NOMO-1 treated with DMSO at 0.1 percent for 48 hours (cell line): ENCODE measurements around the gene MST1.

ENCODE experiments used
- DNase-seq: peaks from one replicate; lab custom pipeline; 2025; ENCODE audit not compliant: unreplicated experiment; lab: John Stamatoyannopoulos, UW

The MST1 gene

DNA sequence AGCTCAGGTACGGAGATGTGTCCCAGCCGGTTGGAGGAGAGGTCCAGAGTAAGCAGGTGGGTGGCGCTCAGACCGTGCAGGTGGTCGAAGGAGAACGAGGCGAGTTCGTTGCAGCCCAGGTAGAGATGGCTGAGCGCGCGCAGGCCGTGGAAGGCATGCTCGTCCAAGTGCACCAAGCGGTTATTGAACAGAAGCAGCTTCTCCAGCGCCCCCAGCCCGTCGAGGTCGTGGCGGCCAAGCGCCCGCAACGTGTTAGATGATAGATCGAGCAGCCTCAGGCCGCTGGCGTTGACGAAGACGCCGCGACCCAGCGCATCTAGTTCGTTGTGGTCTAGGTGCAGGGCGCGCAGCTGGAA lies 29.6 kb upstream of the MST1 start:
- no peak for DNase-seq

DNA sequence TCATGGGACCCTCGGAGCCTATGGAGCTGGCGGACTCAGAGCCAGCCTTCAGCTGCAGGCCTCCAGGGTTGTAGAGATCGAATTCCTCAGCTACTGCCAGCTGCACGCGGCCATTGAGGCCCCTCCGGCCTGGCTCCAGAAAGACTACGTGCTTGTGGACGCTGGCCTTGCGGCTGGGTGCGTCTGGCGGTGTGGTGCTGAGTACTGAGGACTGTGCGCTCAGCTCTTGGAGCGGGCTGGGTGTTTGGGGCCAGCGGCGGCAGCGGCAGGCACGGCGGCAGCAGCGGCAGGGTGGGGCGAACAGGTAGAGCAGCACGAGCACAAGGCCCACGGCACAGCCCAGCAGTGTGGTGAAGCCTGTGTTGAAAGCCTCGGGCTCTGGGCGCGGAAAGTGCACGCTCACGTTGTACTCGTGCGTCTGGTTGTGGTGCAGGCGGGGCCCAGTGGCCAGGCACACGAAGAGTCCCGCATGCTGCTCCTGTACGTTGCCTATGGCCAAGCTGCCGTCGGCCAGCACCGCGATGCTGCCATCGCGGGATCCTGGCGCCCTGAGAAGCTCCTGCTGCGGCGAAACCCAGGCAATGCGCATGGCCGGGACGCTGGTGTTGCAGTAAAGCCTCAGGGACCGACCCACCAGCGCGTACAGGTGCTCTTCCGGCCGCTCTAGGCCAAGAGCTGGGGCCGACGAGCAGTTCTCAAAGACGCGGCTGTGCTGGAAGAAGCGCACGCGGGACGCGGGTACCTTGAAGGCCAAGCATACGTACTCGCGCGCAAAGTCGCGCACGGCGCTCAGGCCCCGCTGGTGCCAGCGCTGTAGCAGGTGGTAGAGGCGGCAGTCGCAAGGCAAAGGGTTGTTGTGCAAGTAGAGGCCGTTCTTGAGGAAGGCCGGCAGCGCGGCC lies 28.9 kb upstream of the MST1 start:
- no peak for DNase-seq

DNA sequence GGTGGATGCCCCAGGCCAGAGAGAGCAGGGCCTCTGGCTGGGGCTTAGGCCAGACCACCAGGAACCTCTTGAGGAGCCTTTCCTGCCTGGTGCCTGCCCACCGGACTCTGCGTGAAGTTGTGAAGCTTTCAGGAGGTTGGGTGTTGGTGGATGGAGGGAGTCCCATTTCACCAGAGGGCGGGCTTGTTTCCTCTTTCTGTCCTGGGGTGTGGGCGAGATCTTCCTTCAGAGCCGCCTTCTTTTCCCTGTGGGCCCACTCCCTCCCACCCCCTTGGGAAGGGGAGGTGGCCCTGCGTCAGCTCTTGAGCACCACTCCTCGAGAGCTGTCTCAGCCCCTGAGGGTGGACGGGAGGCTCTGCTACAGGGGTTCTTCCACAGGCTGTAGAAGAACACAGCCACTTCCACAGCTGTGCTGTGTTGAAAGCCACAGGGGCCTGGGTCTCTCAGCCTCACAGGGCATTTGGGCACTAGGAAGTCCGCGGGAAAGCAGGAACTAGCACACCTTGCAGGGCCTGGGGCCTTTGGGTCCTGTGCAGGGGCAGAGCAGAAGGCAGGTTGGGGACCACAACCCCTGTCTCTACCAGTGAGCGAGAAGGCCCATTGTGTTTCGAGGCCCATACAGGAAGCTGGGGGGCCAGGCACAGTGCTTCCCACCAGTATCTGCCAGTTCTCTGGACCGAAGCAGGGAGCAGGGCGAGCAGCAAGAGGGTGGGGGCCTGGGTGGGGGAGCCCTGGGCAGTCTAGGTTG lies 28.1 kb upstream of the MST1 start:
- no peak for DNase-seq

DNA sequence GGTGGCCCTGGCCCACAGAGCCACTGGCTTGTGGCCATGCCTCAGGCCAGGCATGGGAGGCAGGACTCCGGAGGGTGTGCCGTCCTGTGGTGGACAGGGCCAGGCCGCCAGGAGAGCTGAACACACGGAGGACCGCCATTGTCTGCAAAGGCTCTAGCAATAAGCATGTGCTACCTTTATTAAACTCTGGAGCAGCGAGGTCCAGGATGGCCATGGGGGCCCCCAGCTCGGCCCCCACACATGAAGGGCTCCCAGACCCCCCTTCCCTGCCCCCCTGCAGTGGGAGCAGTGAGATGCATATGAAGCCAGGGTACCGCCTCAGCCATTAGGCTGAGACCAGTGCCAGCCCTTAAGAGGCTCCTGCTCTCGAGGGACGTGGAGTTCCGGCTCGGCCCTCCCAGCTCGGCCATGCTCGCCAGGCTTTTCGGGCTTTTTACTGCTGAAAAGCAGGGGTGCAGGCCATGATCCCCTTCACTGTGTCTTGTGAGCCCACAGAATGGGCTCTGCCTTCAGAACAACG lies 27.5 kb upstream of the MST1 start:
- no peak for DNase-seq

DNA sequence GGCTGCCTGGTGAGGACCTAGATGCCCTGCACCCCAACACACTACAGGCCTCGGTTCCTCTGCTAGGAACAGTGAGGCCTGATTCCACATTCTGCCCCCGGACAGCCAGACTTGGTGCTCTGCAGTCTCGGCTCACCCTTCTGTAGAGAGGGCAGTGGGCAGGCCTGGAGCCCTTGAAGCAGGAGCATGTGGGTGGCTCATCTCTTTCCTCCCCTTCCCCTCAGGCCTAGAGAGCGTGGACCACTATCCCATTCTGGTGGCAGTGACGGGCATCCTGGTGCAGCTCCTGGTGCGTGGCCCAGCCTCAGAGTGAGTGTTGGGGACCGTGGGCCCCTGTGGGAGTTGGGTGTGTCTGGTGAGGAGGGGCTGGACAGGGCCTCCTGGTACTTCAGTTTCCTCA lies 26.9 kb upstream of the MST1 start:
- DNase-seq, result no peak

DNA sequence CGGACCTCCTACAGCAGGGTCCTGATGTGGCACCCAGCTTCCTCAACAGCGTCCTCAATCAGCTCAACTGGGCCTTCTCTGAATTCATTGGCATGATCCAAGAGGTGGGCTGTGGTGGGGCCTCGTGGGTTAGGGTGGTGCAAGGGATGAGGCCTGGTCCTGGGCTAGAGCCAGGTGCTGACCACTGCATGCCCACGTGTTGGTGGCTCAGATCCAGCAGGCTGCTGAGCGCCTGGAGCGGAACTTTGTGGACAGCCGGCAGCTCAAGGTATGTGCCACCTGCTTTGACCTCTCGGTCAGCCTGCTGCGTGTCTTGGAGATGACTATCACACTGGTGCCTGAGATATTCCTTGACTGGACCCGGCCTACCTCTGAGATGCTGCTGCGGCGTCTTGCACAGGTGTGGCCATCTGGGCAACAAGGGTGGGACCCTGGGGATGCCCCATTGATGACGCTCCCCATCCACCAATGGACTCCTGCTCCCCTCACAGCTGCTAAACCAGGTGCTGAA lies 26.4 kb upstream of the MST1 start:
- DNase-seq, result no peak

DNA sequence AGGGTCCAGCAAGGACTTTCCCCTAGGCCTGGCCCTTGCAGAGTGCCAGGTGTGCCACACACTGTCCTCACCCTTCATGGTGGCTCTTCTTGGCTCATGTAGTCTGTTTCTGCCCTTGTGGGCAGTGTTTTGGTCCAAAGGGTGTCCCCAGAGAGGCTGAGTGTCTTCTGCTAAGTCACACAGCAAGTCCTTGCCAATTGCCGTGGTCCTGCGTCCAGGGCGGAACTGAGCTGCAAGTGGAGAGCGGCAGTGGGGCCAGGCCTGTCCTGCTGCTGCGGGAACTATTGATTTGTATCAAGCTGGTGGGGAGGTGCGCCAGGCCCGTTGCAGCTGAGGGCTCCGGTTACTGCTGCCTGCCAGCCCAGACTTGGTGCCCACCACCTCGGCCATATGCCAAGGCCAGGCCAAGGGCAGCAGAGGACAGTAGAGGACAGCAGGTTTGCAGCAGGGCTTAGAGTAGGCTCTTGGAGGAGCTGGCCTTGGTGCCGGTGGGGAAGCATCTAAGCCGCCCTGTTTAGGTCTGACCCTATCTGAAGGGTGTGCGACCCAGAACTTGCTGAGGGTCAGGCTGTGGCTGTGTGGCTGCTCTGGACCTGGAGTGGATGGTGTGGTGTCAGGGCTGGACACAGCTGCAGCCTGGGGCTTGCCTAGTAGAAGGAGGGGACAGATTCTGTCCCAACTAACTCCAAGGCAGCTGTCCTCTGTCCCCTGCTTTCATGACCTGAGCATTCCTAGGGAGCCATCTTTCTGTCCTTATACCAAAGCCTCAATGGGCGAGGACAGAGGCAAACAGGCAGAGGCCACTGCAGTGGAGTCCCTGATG lies 25.7 kb upstream of the MST1 start:
- no peak for DNase-seq

DNA sequence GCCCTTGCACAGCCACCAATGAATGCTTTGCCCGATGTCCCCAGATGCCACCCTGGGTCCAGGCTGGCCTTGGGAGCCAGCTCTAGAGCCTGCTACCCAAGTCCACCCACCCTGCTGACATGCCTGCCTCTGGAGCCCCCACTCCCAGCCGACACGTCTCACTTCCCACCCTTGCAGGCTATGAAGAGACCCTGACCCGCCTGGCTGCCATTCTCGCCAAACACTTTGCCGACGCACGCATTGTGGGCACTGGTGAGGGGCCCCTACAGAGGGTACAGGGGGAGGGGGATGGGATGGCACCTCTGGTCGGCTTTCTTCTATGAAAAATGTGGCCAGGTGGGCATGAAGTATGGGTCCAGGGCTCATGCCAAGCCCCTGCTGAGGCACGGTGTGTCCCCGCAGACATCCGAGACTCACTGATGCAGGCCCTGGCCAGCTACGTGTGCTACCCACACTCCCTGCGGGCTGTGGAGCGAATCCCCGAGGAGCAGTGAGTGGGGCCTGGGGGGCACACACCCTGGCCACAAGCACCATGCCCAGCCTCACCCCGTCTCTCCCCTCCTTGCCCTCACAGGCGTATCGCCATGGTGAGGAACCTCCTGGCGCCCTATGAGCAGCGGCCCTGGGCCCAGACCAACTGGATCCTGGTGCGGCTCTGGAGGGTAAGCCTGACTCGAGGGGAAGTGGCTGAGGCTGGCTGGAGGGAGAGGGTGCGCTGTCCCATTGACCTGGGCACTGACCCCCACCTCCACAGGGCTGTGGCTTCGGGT lies 24.2 kb upstream of the MST1 start:
- no peak for DNase-seq

DNA sequence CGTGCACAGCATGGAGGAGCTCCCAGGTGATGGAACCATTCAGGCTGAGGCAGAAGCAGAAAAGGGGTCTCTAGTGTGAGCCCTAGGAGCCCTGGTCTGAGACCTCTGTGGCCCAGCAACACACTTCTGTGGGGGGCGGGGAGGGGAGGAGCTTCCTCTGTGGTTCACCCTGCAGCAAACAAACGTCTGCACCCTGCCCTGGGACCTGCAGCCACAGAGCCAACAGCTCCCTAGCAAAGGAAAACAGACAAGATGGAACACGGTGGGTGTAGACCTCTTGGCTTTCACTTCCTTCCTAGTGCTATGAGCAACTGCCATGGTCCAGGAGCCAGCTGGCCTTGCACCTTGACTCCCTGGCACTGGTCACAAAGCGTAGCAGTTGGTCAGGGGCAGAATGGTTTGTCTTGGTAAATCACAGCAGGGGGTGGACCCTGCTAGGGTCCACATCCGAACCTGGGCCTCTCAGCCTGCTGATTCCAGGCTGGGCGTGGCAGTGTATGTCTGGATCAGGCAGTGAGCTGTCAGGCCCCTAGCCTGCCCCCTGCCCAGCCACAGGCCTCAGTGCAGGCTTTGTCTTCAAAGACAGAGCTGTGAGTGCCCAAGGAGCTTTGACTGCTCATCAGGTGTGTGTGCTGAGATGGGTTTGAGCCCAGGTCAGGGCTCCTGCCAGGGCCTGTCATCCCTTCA lies 23.5 kb upstream of the MST1 start:
- peak; percentile 8 for DNase-seq

DNA sequence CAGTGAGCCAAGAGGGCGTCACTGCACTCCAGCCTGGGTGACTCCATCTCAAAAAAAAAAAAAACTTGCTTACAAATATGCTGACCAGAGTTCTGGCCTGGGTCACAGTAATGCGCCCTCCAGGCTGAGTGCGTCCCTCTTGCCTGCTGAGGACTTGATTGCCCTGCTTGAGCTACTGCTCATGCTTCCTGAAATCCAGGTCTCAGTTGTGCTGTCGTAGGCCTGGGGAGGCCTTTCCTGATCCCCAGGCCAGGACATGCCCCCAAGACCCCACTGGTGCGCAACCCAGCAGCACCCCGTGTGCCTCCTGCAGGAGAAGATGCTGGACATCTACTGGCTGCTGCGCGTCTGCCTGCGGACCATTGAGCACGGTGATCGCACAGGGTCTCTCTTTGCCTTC lies 22.9 kb upstream of the MST1 start:
- DNase-seq, result no peak

DNA sequence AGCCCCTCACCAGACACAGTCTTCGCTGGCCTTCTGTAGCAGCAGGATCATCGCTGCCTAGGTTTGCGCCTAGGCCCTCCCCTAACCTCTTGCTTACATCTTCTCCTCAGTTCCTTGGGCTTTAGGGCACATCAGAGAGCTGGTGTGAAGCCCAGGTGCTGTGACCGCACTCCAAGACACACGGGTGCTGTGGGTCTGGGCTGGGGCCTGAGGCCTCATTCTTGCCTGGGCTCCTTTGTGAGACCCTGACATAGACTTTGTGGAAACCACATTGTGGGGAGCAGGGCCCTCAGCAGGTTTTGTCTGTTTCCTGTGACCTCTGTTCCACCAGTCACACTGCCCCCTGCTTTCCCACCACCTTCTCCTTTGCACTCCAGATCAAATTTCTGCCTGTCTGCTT lies 22.2 kb upstream of the MST1 start:
- no peak for DNase-seq

DNA sequence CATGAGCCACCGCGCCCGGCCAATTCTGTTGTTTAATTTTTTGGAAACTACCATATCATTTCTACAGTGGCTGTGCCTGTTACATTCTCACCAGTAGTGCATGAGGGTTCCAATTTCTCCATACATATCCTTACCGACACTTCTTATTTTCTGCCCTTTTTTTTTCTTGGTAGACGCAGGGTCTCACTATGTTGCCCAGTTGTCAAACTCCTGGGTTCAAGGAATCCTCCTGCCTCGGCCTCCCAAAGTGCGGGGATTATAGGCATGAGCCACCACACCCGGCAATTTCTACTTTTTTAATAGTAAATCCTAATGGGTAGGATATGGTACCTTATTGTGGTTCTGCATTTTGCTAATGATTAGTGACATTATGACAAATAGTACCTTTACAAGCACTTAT lies 20.6 kb upstream of the MST1 start:
- no peak for DNase-seq

DNA sequence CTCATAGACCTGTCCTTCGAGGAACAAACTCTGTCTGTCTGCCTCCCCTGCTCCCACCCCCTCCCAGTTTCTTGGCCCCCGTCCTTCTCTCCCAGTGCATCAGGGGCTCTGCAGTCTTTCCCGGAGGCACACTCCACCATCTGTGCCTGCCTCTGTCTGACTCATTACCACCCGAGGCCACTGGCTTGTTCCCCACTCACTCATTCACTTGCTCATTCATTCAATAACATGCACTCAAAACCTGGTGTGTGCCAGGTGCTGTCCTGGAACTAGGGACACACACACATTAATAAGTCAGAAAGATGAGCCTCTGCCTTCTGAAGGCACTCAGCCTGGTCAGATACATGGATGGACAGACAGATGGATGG lies 17.8 kb upstream of the MST1 start:
- DNase-seq, result no peak

DNA sequence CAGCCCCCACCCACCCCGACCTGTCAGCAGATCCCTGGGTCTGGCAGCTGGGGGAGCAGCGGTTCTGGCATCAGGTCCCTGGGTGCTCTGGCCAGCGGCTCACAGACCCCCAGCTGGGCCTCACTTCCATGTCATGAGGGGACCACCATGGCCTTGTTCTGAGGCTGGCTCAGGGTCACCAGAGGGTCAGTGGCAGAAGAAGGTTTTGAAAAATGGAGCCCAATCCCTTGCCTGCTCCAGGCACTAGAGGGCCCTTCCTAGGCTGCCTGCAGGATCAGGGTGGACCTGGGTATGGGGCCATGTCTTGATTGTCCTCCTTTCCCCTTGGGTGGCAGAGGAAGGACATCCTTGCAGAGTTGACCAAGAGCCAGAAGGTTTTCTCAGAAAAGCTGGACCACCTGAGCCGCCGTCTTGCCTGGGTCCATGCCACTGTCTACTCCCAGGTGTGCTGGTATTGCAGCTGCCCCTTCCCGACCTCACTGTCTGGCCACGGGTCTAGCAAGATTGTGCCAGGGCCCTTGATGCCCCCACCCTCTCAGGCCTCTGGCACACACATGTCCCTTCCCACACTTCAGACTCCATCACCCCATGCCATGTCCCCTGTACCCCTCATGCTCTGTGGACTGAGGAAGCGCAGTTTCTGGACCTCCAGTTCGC lies 17.3 kb upstream of the MST1 start:
- no peak for DNase-seq

DNA sequence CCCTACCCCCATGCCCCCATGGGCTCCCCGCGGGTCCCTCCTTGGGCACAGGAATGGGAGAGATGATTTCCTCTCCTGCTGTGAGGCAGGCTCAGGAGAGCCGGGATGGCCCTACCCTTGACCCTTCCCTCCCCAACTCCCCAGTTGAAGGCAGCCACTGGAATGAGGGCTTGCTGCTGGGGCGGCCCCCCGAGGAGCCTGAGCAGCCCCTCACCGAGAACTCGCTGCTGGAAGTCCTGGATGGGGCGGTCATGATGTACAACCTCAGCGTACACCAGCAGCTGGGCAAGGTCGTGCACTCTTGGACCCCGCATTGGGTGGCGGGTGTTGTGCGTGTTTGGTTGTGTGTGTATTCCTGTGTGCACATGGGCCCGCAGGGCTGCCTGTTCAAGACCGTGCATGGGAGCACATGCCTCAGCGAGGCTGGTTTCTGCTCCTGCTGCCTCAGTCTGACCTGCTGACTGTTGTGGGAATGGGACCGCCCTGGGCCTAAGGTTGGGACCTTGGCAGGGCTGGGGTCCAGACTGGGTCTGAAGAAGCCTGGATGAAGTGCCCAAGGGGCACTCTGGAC lies 16.2 kb upstream of the MST1 start:
- no peak for DNase-seq

DNA sequence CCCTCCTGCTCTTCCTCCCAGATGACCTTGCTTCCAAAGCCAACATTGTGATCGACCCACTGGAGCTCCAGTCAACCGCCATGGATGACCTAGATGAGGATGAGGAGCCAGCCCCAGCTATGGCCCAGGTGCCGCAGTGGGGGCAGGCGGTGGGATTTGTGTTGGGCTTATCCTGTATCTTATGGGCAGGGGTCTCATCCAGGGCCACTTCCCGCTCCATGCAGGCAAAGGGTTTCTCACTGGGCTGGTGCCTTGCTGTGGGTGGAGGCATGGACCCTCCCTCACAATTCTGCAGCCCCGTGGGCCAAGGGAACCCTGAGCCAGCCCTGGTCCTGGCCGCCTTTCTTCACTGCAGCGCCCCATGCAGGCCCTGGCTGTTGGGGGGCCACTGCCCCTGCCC lies 15.4 kb upstream of the MST1 start:
- no peak for DNase-seq

DNA sequence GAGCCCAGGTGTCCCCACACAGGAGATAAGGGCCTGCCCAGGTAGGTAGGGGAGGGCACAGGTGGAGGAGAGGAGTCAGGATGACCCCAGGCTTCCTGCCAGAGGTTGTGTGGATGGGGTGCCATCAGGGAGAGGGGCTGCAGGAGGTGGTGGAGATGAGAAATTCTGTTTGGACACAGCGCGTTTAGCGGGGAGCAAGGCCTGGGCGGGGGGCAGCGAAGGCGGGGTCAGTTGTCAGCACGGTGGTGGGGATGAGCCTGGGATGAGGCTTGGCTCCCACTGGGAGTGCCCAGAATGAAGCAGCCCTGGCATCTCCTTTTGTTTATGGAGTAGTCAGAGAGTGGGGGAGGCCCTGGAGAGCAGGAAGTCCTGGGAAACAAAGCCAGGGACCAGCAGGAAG lies 14.7 kb upstream of the MST1 start:
- no peak for DNase-seq

DNA sequence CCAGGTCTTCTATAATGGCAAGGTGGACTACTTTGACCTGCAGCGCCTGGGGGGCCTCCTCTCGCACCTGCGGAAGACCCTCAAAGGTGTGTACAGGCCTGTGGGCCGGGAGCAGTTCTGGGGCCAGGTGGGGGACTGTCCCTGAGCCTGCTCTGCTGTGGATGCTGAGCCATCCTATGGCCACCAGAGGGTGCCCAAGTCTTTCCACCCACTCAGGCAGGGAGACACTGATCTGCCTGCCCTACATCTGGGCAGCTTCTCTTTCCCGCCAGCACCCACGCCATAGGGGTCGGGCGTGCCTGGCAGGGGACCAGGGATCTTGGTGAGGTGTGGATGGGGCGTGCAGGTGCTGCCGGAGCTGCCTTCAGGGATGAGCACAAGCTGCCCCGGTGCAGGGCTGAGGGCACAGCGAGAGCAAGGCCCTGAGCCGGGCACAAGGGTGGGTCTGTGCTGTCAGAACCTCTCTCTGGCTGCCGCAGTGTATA lies 14.2 kb upstream of the MST1 start:
- DNase-seq, result peak; percentile 44

DNA sequence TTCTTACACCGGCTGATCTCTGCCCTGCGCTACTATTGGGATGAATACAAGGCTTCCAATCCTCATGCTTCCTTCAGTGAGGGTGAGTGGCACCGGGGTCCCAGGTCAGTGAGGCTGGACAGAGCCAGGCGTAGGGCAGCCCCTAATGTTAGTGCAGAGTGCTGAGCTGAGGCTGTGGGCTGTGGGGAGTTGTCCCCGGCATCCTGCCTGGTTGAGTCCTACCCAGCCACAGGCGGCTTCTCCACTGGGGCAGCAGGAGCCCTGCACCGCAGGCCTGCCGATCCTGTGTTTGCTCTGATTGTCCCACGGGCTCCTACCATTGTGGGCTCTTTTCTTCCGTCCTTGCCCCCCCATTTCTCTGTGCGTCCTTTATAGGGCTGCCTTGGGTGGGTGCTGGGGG lies 13.4 kb upstream of the MST1 start:
- DNase-seq, result no peak
